K562 treated with DMSO at 1 percent for 4 hours (cell line): ENCODE results near the gene LGR6. TPM values are rescaled to one million over a fixed set of nuclear protein-coding genes. Genes with fewer than 3 reads are reported as not detected.

Experiments
- total RNA-seq: library from RNA; unstranded; fragments of 300-600 nt; gene quantifications from 2 replicates; pipeline ENCODE4 v1.2.3, GENCODE V29; 2022; ENCODE audit not compliant: insufficient read depth

LGR6 gene
- total RNA-seq: 0.31 TPM in 1 of 2 replicates, not detected in the other

GRCh38 chr1:202193614-202194327 lies at the start of gene LGR6:
TSS of gene LGR6 (plus strand) at chr1:202193799. CDS start at chr1:202193990, 191 bp downstream.

GRCh38 chr1:202144402-202145067 lies 49.1 kb upstream of the LGR6 start, which contains the start of gene ARL8A:
TSS of gene ARL8A (minus strand) at chr1:202144737. CDS start at chr1:202144572, 165 bp downstream.

GRCh38 chr1:202160377-202160940 lies 33.1 kb upstream of the LGR6 start, which contains the start of gene PTPN7:
TSS of gene PTPN7 (minus strand) at chr1:202160602. CDS start at chr1:202159402, 1,200 bp downstream.

GRCh38 chr1:202348509-202349205 lies 155.1 kb downstream of the LGR6 start, which contains the start of gene PPP1R12B:
TSS of gene PPP1R12B (plus strand) at chr1:202348699. CDS start at chr1:202348852, 153 bp downstream.

Other genes with a start within 250 kb of the LGR6 start
- gene LMOD1, start 247.3 kb upstream of the LGR6 start, total RNA-seq: 1.6 and 1.8 TPM in 2 replicates
- gene TIMM17A, start 238.3 kb upstream of the LGR6 start, total RNA-seq: 96.3 and 101 TPM in 2 replicates
- gene RNPEP, start 211.2 kb upstream of the LGR6 start, total RNA-seq: 131 and 135 TPM in 2 replicates
- gene ELF3, start 183.2 kb upstream of the LGR6 start, total RNA-seq: 1.5 and 2.6 TPM in 2 replicates
- not detected in 2 replicates for gene GPR37L1, start 70.9 kb upstream of the LGR6 start, total RNA-seq
- 15.3 and 29.2 TPM in 2 replicates for gene ARL8A, start 49.1 kb upstream of the LGR6 start, total RNA-seq
- gene PTPN7, start 33.2 kb upstream of the LGR6 start, total RNA-seq: 41.2 and 56.6 TPM in 2 replicates
- 137 and 145 TPM in 2 replicates for gene UBE2T, start 148.1 kb downstream of the LGR6 start, total RNA-seq
- 1.8 and 2.9 TPM in 2 replicates for gene PPP1R12B, start 154.9 kb downstream of the LGR6 start, total RNA-seq